K562 (cell line): ENCODE data around the gene PARD3B. TPM values are rescaled to one million over a fixed set of nuclear protein-coding genes. Genes with fewer than 3 reads are reported as not detected.

Experiments
- CBFB ChIP-seq: sonication (generic); formaldehyde crosslinking; IDR thresholded peaks from 2 replicates; pipeline ENCODE4 v1.4.0; 2020; ENCODE audit warnings: mild to moderate bottlenecking, missing genetic modification reagents
- DPF2 ChIP-seq: fragments of 450-650 bp; IDR thresholded peaks from 2 replicates; pipeline ENCODE4 v1.6.1; 2016
- HNRNPLL ChIP-seq: fragments of 200-400 bp; formaldehyde crosslinking; IDR thresholded peaks from 2 replicates; pipeline ENCODE4 v1.6.1; 2017; ENCODE audit warnings: low read length, low read depth, mild to moderate bottlenecking; ENCODE audit not compliant: poor library complexity, severe bottlenecking
- RFX5 ChIP-seq: IDR thresholded peaks from 2 replicates; pipeline ENCODE4 v1.6.1; 2011; ENCODE audit warnings: low read depth, mild to moderate bottlenecking, improper control_type of control experiment, low read length
- SETDB1 ChIP-seq: IDR thresholded peaks from one replicate; pipeline ENCODE4 v1.6.1; 2012; ENCODE audit warnings: low read length, control low read depth, inconsistent platforms
- SMARCA5 ChIP-seq: fragments of 450-650 bp; IDR thresholded peaks from 2 replicates; pipeline ENCODE4 v1.6.1; 2016
- ZBTB7A ChIP-seq: IDR thresholded peaks from 2 replicates; pipeline ENCODE4 v1.6.1; 2011; ENCODE audit warnings: low read depth, mild to moderate bottlenecking, low read length, moderate library complexity, borderline replicate concordance; ENCODE audit not compliant: control insufficient read depth
- polyA plus RNA-seq, 8 experiments: library from polyadenylated mRNA; depleted of rRNA in 4 of 8; stranded (reverse) in 5 of 8; unstranded in 3 of 8; fragments of >200 nt; fragmentation: Nextera tagmentation in 2 of 8; fragmentation: Illumina TruSeq in 1 of 8; extraction: Ambion mirVana in 2 of 8; extraction: Trizol in 1 of 8; gene quantifications; 2 replicates each; pipeline versions ENCODE4 v1.2.1 to v1.2.3, GENCODE V29; 2011 to 2014; ENCODE audit warnings: inconsistent platforms in 1 of 8, missing spikeins in 1 of 8
- total RNA-seq, 7 experiments: library from RNA; depleted of rRNA in 6 of 7; stranded (reverse); fragments of >200 nt in 6 of 7; fragmentation: Illumina TruSeq in 2 of 7; extraction: Trizol in 2 of 7; gene quantifications; 2 replicates each; pipeline versions ENCODE4 v1.2.1 to v1.2.3, GENCODE V29; 2011 to 2021; ENCODE audit warnings: low replicate concordance in 1 of 7
- TF ChIP-seq, protein P1 (sequence below): fragments of 250-450 bp; sonication (Bioruptor Pico); IDR thresholded peaks from 2 replicates; pipeline ENCODE4 v1.5.0; 2022; ENCODE audit warnings: mild to moderate bottlenecking
- TF ChIP-seq, protein P2 (sequence below): fragments of 250-450 bp; sonication (Bioruptor Pico); IDR thresholded peaks from 2 replicates; pipeline ENCODE4 v1.4.0; 2020; ENCODE audit warnings: mild to moderate bottlenecking, moderate library complexity, borderline replicate concordance
- TF ChIP-seq, protein P3 (sequence below), 2 experiments: fragments of 450-650 bp; IDR thresholded peaks; 2 replicates each; pipeline ENCODE4 v1.6.1; 2016

The PARD3B gene
- total and polyA plus RNA-seq, 9 of the 15 experiments (the other 6 are each of a cell fraction or from before 2014, with no cell fraction given) = 0.15 to 3.0 (median 1.1) TPM

DNA sequence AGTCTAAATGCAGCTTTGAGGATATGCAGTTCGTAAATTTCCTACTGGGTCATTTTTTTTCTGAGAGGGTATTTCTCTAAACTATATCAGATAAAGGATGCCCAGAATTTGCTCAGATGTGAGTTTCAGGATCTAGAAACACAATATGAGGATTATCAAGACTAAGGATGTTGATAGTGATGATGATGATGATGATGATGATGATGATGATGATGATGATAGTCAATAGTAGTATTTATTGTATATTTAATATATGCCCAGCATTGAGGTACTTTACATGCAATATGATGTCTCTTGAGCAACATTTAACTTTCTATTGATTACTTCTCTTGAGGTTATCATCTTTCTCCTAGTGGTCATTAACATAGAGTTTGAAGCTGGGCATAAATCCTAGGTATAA lies 914.9 kb downstream of the PARD3B start (continued):
- TF ChIP-seq, protein P1, sequence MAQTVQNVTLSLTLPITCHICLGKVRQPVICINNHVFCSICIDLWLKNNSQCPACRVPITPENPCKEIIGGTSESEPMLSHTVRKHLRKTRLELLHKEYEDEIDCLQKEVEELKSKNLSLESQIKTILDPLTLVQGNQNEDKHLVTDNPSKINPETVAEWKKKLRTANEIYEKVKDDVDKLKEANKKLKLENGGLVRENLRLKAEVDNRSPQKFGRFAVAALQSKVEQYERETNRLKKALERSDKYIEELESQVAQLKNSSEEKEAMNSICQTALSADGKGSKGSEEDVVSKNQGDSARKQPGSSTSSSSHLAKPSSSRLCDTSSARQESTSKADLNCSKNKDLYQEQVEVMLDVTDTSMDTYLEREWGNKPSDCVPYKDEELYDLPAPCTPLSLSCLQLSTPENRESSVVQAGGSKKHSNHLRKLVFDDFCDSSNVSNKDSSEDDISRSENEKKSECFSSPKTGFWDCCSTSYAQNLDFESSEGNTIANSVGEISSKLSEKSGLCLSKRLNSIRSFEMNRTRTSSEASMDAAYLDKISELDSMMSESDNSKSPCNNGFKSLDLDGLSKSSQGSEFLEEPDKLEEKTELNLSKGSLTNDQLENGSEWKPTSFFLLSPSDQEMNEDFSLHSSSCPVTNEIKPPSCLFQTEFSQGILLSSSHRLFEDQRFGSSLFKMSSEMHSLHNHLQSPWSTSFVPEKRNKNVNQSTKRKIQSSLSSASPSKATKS = no peak
- TF ChIP-seq HNRNPLL = no peak
- TF ChIP-seq, protein P2, sequence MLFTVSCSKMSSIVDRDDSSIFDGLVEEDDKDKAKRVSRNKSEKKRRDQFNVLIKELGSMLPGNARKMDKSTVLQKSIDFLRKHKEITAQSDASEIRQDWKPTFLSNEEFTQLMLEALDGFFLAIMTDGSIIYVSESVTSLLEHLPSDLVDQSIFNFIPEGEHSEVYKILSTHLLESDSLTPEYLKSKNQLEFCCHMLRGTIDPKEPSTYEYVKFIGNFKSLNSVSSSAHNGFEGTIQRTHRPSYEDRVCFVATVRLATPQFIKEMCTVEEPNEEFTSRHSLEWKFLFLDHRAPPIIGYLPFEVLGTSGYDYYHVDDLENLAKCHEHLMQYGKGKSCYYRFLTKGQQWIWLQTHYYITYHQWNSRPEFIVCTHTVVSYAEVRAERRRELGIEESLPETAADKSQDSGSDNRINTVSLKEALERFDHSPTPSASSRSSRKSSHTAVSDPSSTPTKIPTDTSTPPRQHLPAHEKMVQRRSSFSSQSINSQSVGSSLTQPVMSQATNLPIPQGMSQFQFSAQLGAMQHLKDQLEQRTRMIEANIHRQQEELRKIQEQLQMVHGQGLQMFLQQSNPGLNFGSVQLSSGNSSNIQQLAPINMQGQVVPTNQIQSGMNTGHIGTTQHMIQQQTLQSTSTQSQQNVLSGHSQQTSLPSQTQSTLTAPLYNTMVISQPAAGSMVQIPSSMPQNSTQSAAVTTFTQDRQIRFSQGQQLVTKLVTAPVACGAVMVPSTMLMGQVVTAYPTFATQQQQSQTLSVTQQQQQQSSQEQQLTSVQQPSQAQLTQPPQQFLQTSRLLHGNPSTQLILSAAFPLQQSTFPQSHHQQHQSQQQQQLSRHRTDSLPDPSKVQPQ (CRISPR knock-in tag) = no peak
- no peak for TF ChIP-seq ZBTB7A
- TF ChIP-seq SETDB1 = no peak
- no peak for TF ChIP-seq SMARCA5
- no peak for TF ChIP-seq CBFB (CRISPR knock-in tag)
- no peak for TF ChIP-seq RFX5
- TF ChIP-seq, protein P3, sequence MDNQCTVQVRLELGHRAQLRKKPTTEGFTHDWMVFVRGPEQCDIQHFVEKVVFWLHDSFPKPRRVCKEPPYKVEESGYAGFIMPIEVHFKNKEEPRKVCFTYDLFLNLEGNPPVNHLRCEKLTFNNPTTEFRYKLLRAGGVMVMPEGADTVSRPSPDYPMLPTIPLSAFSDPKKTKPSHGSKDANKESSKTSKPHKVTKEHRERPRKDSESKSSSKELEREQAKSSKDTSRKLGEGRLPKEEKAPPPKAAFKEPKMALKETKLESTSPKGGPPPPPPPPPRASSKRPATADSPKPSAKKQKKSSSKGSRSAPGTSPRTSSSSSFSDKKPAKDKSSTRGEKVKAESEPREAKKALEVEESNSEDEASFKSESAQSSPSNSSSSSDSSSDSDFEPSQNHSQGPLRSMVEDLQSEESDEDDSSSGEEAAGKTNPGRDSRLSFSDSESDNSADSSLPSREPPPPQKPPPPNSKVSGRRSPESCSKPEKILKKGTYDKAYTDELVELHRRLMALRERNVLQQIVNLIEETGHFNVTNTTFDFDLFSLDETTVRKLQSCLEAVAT (IDR thresholded peaks at IDR 0.05) = no peak
- TF ChIP-seq DPF2 = no peak
